HepG2 (cell line): ENCODE results near the gene ATP6V1D. TPM values are rescaled to one million over a fixed set of nuclear protein-coding genes. Genes with fewer than 3 reads are reported as not detected.

Experiments
- ATAC-seq: fragments of 200-7000 bp; cut with Tn5 transposase; 3 replicates; pipeline ENCODE4 v1.9.1; 2020; ENCODE audit warnings: mild to moderate bottlenecking, moderate library complexity
- BruUV-seq: library from RNA; stranded (reverse); fragments of 400-500 nt; replicated peaks from 2 replicates; lab custom pipeline; 2021; lab: Mats Ljungman, UMichigan
- CTCF ChIA-PET: fragments of 300-600 bp; formaldehyde crosslinking; extraction: SDS; loops from one replicate; lab custom pipeline; 2021; ENCODE audit warnings: low total read pairs, inconsistent platforms, low intra/inter-chr PET ratio; lab: Yijun Ruan, JAX
- POLR2A ChIA-PET: fragments of 350-600 bp; sonication (Branson Sonifier 250); formaldehyde crosslinking; loops from one replicate; lab custom pipeline; 2020; ENCODE audit warnings: antibody characterized with exemption, inconsistent platforms; lab: Yijun Ruan, JAX
- DNase-seq: peaks from one replicate; pipeline ENCODE4 v3.0.0-alpha.2; 2015; ENCODE audit warnings: low spot score
- FAIRE-seq: peaks from 3 replicates; lab custom pipeline; 2011; peaks lifted over from hg19 to GRCh38; lab: Jason Lieb, UNC
- H2AFZ ChIP-seq: one replicate; pipeline ENCODE4 v1.6.1; 2011; ENCODE audit warnings: low read length, inconsistent platforms
- H3K27ac ChIP-seq: fragments of 300-600 bp; 3 replicates; pipeline ENCODE4 v1.8.0; 2011; ENCODE audit warnings: mixed run types, mild to moderate bottlenecking, mixed read lengths, low read length, inconsistent platforms; ENCODE audit not compliant: insufficient read depth; ENCODE audit errors: extremely low read length
- H3K27me3 ChIP-seq, 2 experiments: fragments of 200-600 bp in 1 of 2; 2 replicates in 1 of 2; 3 replicates in 1 of 2; pipeline versions ENCODE4 v1.6.0 to v1.8.0; 2011; ENCODE audit warnings: low read length in 2 of 2, mild to moderate bottlenecking in 2 of 2, moderate library complexity in 2 of 2, inconsistent platforms in 1 of 2; ENCODE audit not compliant: insufficient read depth in 2 of 2, control insufficient read depth in 1 of 2
- H3K36me3 ChIP-seq, 2 experiments: fragments of 200-600 bp in 1 of 2; replicated peaks in 1 of 2; 2 replicates in 1 of 2; 3 replicates in 1 of 2; pipeline versions ENCODE4 v1.5.1 to v1.8.0; 2011; ENCODE audit warnings: low read length in 2 of 2, inconsistent platforms in 1 of 2; ENCODE audit not compliant: insufficient read depth in 2 of 2, control insufficient read depth in 1 of 2
- H3K4me1 ChIP-seq: 2 replicates; pipeline ENCODE4 v1.5.1; 2012; ENCODE audit warnings: low read length, inconsistent platforms; ENCODE audit not compliant: insufficient read depth
- H3K4me2 ChIP-seq: 2 replicates; pipeline ENCODE4 v1.6.0; 2011; ENCODE audit warnings: low read depth, low read length, inconsistent platforms
- H3K4me3 ChIP-seq, 3 experiments: fragments of 200-600 bp in 1 of 3; sonication (generic), shearing (Covaris generic) in 1 of 3; replicated peaks in 1 of 3; 2 replicates each; pipeline ENCODE4 v1.5.1; 2011 to 2016; ENCODE audit warnings: low read length in 3 of 3, inconsistent platforms in 2 of 3, low read depth in 2 of 3, mild to moderate bottlenecking in 2 of 3, control low read depth in 1 of 3, mixed read lengths in 1 of 3; ENCODE audit not compliant: insufficient read depth in 1 of 3
- H3K79me2 ChIP-seq: one replicate; pipeline ENCODE4 v1.6.1; 2011; ENCODE audit warnings: low read length, inconsistent platforms; ENCODE audit not compliant: insufficient read depth
- H3K9ac ChIP-seq: 2 replicates; pipeline ENCODE4 v1.6.0; 2011; ENCODE audit warnings: mild to moderate bottlenecking, low read depth, low read length, inconsistent platforms; ENCODE audit not compliant: insufficient read depth
- H3K9me3 ChIP-seq: 2 replicates; pipeline ENCODE4 v1.5.1; 2012; ENCODE audit warnings: mild to moderate bottlenecking, low read length
- H4K20me1 ChIP-seq: 2 replicates; pipeline ENCODE4 v1.6.0; 2011; ENCODE audit warnings: inconsistent platforms, mild to moderate bottlenecking, low read length, moderate library complexity; ENCODE audit not compliant: insufficient read depth
- CBX1 ChIP-seq: IDR thresholded peaks from one replicate; pipeline ENCODE4 v1.6.1; 2016; ENCODE audit warnings: antibody characterized with exemption, low read depth
- DNMT3B ChIP-seq: conservative IDR thresholded peaks from 2 replicates; pipeline ENCODE4 v1.6.1; 2016; ENCODE audit warnings: missing biosample characterization, control low read depth
- IRF2 ChIP-seq: IDR thresholded peaks from 2 replicates; pipeline ENCODE4 v1.6.1; 2018; ENCODE audit warnings: missing genetic modification reagents, missing compliant biosample characterization
- JUND ChIP-seq: sonication (generic); formaldehyde crosslinking; IDR thresholded peaks from 2 replicates; pipeline ENCODE4 v1.8.0; 2022; ENCODE audit warnings: mild to moderate bottlenecking, missing genetic modification reagents
- KDM4B ChIP-seq: sonication (generic); formaldehyde crosslinking; IDR thresholded peaks from 2 replicates; pipeline ENCODE4 v1.4.0; 2020; ENCODE audit warnings: missing genetic modification reagents
- NR1H2 ChIP-seq: sonication (generic); formaldehyde crosslinking; IDR thresholded peaks from 2 replicates; pipeline ENCODE4 v1.8.1; 2022; ENCODE audit warnings: low read depth, missing genetic modification reagents, borderline replicate concordance
- RARA ChIP-seq: IDR thresholded peaks from 2 replicates; pipeline ENCODE4 v1.6.1; 2016; ENCODE audit warnings: missing genetic modification reagents, missing compliant biosample characterization
- RBM39 ChIP-seq: fragments of 200-400 bp; formaldehyde crosslinking; IDR thresholded peaks from one replicate; pipeline ENCODE4 v1.6.1; 2018; ENCODE audit warnings: antibody characterized with exemption, mild to moderate bottlenecking, low read depth, low read length; ENCODE audit not compliant: poor library complexity, severe bottlenecking
- ZMYM2 ChIP-seq: sonication (generic); formaldehyde crosslinking; IDR thresholded peaks from 2 replicates; pipeline ENCODE4 v1.8.0; 2022; ENCODE audit warnings: mild to moderate bottlenecking, missing genetic modification reagents
- ZNF33A ChIP-seq: sonication (generic); formaldehyde crosslinking; IDR thresholded peaks from 2 replicates; pipeline ENCODE4 v1.5.1; 2020; ENCODE audit warnings: missing genetic modification reagents, mild to moderate bottlenecking, moderate library complexity, borderline replicate concordance
- ZNF670 ChIP-seq: sonication (generic); formaldehyde crosslinking; IDR thresholded peaks from 2 replicates; pipeline ENCODE4 v1.8.0; 2022; ENCODE audit warnings: mild to moderate bottlenecking, missing genetic modification reagents, borderline replicate concordance
- WGBS: methylation state at CpG from one replicate; pipeline ENCODE4 v1.1.6; 2017; ENCODE audit warnings: low lambda C conversion rate; 5-methylcytosine and 5-hydroxymethylcytosine counted together
- in situ Hi-C: cut with HindIII; loops from 2 replicates; pipeline ENCODE4 v1.10.0; 2017; ENCODE audit warnings: low pct_unique_long_range_greater_than_20kb; ENCODE audit not compliant: extremely low pct_ligation_motif_present
- intact Hi-C: fragments of 100-400 bp; cut with micrococcal nuclease; formaldehyde crosslinking; loops from one replicate; pipeline ENCODE4 v1.10.0; 2022; ENCODE audit not compliant: unreplicated experiment
- polyA plus RNA-seq, 8 experiments: library from polyadenylated mRNA; depleted of rRNA in 3 of 8; stranded (reverse) in 7 of 8; unstranded in 1 of 8; fragments of >200 nt; fragmentation: Illumina TruSeq in 4 of 8; extraction: Trizol in 4 of 8; gene quantifications; 2 replicates each; pipeline versions ENCODE4 v1.2.1 to v1.2.3, GENCODE V29; 2011 to 2016; ENCODE audit warnings: low read depth in 4 of 8, missing spikeins in 1 of 8, mixed read lengths in 1 of 8; ENCODE audit not compliant: insufficient read depth in 1 of 8
- total RNA-seq, 5 experiments: library from RNA; depleted of rRNA; stranded (reverse); fragments of >200 nt; fragmentation: Illumina TruSeq; extraction: Trizol; gene quantifications; 2 replicates each; pipeline ENCODE4 v1.2.3, GENCODE V29; 2016; ENCODE audit warnings: low read depth in 1 of 5
- TF ChIP-seq, protein P1 (sequence below): sonication (generic); formaldehyde crosslinking; IDR thresholded peaks from 2 replicates; pipeline ENCODE4 v1.5.0; 2020; ENCODE audit warnings: mild to moderate bottlenecking, missing genetic modification reagents
- TF ChIP-seq, protein P2 (sequence below): IDR thresholded peaks from 2 replicates; pipeline ENCODE4 v1.4.0; 2020; ENCODE audit warnings: mild to moderate bottlenecking, missing genetic modification reagents
- TF ChIP-seq, protein P3 (sequence below): sonication (generic); formaldehyde crosslinking; IDR thresholded peaks from 2 replicates; pipeline ENCODE4 v1.5.1; 2020; ENCODE audit warnings: mild to moderate bottlenecking, missing genetic modification reagents, moderate library complexity

Gene ATP6V1D
- total and polyA plus RNA-seq, 2 of the 13 experiments (the other 11 are each of a cell fraction or from before 2014, with no cell fraction given), result 16.8 to 53.9 TPM

DNA sequence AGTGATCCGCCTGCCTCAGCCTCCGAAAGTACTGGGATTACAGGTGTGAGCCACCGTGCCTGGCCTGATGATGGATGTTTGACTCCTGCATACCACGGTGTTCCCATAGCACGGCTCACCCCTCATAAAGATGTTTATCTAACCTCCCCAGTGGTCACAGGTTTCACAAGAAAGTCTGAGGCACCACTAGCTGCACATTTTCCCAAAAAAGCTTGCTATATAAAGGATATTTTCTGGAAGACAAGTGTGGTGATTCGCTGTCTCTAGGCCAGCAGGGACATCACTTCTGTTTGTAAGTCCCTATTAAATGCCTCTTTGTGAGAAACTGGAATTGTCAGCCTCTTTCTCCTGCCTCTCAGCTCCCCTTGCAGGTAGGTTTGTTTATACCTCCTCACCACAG is 34.1 kb upstream of the ATP6V1D start (continued):
- no peak for TF ChIP-seq NR1H2 (CRISPR knock-in tag)
- no peak for TF ChIP-seq KDM4B (CRISPR knock-in tag)
- no peak for TF ChIP-seq RBM39
- TF ChIP-seq ZMYM2, result no peak
- TF ChIP-seq, protein P1, sequence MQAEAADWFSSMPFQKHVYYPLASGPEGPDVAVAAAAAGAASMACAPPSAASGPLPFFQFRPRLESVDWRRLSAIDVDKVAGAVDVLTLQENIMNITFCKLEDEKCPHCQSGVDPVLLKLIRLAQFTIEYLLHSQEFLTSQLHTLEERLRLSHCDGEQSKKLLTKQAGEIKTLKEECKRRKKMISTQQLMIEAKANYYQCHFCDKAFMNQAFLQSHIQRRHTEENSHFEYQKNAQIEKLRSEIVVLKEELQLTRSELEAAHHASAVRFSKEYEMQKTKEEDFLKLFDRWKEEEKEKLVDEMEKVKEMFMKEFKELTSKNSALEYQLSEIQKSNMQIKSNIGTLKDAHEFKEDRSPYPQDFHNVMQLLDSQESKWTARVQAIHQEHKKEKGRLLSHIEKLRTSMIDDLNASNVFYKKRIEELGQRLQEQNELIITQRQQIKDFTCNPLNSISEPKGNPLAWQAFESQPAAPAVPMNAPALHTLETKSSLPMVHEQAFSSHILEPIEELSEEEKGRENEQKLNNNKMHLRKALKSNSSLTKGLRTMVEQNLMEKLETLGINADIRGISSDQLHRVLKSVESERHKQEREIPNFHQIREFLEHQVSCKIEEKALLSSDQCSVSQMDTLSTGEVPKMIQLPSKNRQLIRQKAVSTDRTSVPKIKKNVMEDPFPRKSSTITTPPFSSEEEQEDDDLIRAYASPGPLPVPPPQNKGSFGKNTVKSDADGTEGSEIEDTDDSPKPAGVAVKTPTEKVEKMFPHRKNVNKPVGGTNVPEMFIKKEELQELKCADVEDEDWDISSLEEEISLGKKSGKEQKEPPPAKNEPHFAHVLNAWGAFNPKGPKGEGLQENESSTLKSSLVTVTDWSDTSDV, result no peak
- no peak for TF ChIP-seq ZNF33A (CRISPR knock-in tag)
- TF ChIP-seq CBX1, result no peak
- no peak for TF ChIP-seq ZNF670 (CRISPR knock-in tag)
- no peak for TF ChIP-seq JUND
- no peak for TF ChIP-seq RARA (CRISPR knock-in tag)
- TF ChIP-seq IRF2 (CRISPR knock-in tag), result no peak
- TF ChIP-seq, all 625 proteins: peak for 0

DNA sequence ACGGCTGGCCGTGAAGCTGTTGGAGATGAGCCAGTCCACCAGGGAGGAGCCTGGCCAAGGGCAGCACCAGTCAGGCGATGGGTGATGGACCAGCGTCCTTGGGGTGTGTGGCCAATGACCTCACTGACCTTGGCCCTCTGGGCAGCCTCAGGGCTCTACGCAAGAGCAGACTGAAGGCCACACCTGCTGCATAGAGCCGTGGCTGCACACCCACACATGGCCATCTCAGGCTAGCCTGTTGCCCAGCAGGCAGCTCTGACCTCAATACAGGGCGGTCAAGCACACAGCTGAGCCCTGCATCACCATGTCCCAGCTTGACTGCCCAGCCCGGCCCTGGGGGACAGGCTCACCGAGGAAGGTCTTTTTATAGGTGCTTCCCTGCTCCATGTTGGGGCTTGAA is 33.2 kb upstream of the ATP6V1D start:
- Histone ChIP-seq H2AFZ (no peak overlapping the region), H3K4me2 (peak overlapping the region; percentile 10; the same call in 1 of the 2 replicates), H4K20me1 (no peaks in the 10 kb centered on the region), H3K36me3 (no peaks in the 10 kb centered on the region), H3K4me3 (no peak overlapping the region), H3K9me3 (no peaks in the 10 kb centered on the region), H3K79me2 (no peaks in the 10 kb centered on the region), H3K27ac (no peak overlapping the region), H3K9ac (no peak overlapping the region), H3K4me1 (peaks cover 55% of the 10 kb centered on the region), H3K27me3 (no peaks in the 10 kb centered on the region; a peak in 1 of 5 replicates)
- in situ Hi-C loops, result no loop called here
- WGBS, result no CpG with 5 or more reads among the region's 9 CpGs
- ChIA-PET POLR2A (no interaction called here), CTCF (no interaction called here)
- DNase-seq (no peak), FAIRE-seq (no peak), ATAC-seq (peak; percentile 62)
- no TSS peak for BruUV-seq
- intact Hi-C loops, result no loop called here
- TF ChIP-seq DNMT3B (CRISPR knock-in tag), result no peak
- TF ChIP-seq, protein P2, sequence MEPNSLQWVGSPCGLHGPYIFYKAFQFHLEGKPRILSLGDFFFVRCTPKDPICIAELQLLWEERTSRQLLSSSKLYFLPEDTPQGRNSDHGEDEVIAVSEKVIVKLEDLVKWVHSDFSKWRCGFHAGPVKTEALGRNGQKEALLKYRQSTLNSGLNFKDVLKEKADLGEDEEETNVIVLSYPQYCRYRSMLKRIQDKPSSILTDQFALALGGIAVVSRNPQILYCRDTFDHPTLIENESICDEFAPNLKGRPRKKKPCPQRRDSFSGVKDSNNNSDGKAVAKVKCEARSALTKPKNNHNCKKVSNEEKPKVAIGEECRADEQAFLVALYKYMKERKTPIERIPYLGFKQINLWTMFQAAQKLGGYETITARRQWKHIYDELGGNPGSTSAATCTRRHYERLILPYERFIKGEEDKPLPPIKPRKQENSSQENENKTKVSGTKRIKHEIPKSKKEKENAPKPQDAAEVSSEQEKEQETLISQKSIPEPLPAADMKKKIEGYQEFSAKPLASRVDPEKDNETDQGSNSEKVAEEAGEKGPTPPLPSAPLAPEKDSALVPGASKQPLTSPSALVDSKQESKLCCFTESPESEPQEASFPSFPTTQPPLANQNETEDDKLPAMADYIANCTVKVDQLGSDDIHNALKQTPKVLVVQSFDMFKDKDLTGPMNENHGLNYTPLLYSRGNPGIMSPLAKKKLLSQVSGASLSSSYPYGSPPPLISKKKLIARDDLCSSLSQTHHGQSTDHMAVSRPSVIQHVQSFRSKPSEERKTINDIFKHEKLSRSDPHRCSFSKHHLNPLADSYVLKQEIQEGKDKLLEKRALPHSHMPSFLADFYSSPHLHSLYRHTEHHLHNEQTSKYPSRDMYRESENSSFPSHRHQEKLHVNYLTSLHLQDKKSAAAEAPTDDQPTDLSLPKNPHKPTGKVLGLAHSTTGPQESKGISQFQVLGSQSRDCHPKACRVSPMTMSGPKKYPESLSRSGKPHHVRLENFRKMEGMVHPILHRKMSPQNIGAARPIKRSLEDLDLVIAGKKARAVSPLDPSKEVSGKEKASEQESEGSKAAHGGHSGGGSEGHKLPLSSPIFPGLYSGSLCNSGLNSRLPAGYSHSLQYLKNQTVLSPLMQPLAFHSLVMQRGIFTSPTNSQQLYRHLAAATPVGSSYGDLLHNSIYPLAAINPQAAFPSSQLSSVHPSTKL (CRISPR knock-in tag), result 0 out of 2 replicates have a peak, but pooled peaks have one; percentile 14
- TF ChIP-seq, protein P3, sequence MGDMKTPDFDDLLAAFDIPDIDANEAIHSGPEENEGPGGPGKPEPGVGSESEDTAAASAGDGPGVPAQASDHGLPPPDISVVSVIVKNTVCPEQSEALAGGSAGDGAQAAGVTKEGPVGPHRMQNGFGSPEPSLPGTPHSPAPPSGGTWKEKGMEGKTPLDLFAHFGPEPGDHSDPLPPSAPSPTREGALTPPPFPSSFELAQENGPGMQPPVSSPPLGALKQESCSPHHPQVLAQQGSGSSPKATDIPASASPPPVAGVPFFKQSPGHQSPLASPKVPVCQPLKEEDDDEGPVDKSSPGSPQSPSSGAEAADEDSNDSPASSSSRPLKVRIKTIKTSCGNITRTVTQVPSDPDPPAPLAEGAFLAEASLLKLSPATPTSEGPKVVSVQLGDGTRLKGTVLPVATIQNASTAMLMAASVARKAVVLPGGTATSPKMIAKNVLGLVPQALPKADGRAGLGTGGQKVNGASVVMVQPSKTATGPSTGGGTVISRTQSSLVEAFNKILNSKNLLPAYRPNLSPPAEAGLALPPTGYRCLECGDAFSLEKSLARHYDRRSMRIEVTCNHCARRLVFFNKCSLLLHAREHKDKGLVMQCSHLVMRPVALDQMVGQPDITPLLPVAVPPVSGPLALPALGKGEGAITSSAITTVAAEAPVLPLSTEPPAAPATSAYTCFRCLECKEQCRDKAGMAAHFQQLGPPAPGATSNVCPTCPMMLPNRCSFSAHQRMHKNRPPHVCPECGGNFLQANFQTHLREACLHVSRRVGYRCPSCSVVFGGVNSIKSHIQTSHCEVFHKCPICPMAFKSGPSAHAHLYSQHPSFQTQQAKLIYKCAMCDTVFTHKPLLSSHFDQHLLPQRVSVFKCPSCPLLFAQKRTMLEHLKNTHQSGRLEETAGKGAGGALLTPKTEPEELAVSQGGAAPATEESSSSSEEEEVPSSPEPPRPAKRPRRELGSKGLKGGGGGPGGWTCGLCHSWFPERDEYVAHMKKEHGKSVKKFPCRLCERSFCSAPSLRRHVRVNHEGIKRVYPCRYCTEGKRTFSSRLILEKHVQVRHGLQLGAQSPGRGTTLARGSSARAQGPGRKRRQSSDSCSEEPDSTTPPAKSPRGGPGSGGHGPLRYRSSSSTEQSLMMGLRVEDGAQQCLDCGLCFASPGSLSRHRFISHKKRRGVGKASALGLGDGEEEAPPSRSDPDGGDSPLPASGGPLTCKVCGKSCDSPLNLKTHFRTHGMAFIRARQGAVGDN (CRISPR knock-in tag), result peak; percentile 63
